SJCRH30 (cell line): Measurements from ENCODE around the gene LBH. TPM values are rescaled to one million over a fixed set of nuclear protein-coding genes. Genes with fewer than 3 reads are reported as not detected.
"Not testable (repeated sequence)": the region's sequence is repeated elsewhere in the genome, so short reads cannot be mapped to it uniquely, and the experiment has no call there.

Experiments used
- DNase-seq, 2 experiments: peaks; one replicate each; pipeline ENCODE4 v3.0.0-alpha.2; 2015 to 2020
- H3K27ac ChIP-seq: fragments of 250-450 bp; sonication (Bioruptor Pico); 2 replicates; pipeline ENCODE4 v1.5.1; 2020; ENCODE audit warnings: mild to moderate bottlenecking, moderate library complexity
- H3K27me3 ChIP-seq: fragments of 250-450 bp; sonication (Bioruptor Pico); 2 replicates; pipeline ENCODE4 v1.5.1; 2020; ENCODE audit warnings: mild to moderate bottlenecking, moderate library complexity
- H3K36me3 ChIP-seq: fragments of 250-450 bp; sonication (Bioruptor Pico); 2 replicates; pipeline ENCODE4 v1.5.1; 2020; ENCODE audit warnings: mild to moderate bottlenecking, moderate library complexity
- H3K4me1 ChIP-seq: fragments of 250-450 bp; sonication (Bioruptor Pico); 2 replicates; pipeline ENCODE4 v1.5.1; 2020; ENCODE audit warnings: mild to moderate bottlenecking, moderate library complexity
- H3K4me3 ChIP-seq: fragments of 250-450 bp; sonication (Bioruptor Pico); 2 replicates; pipeline ENCODE4 v1.5.1; 2020; ENCODE audit warnings: mild to moderate bottlenecking, moderate library complexity
- H3K9me3 ChIP-seq: fragments of 250-450 bp; sonication (Bioruptor Pico); replicated peaks from 2 replicates; pipeline ENCODE4 v1.5.1; 2020; ENCODE audit warnings: mild to moderate bottlenecking, moderate library complexity
- total RNA-seq: library from RNA; depleted of rRNA; stranded (reverse); fragments of >200 nt; shearing (Covaris generic); gene quantifications from 2 replicates; pipeline ENCODE4 v1.2.3, GENCODE V29; 2014

Gene LBH
- total RNA-seq, 1 experiment from 2014 or later, result 140 TPM

DNA sequence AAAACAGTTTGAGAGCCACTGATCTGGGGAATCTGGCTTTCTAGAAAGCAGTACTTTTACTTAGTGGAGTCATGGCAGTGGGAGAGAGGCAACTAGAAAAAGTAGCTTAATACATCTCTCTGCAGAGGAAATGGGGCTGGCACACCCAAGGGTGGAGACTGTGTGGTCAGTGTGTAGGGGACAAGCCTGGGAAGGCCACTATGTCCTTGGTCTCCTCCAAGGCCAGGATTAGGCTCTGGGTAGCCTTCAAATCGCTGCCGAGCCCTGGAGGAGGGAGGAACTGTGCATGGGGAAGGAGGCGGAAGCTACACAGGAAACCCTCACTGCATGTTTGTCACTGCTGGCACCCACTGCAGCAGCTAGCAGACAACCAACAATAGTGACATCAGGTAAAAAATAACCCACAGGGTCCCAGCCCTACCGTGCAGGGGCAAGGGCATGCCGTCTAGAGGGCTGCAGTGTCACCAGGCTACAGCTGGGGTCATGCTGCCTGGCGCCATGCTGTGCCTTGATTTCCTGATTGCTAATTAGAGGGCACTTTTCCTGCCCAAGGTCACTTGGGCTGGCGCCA is 34.8 kb downstream of the LBH start:
- no peak for DNase-seq

DNA sequence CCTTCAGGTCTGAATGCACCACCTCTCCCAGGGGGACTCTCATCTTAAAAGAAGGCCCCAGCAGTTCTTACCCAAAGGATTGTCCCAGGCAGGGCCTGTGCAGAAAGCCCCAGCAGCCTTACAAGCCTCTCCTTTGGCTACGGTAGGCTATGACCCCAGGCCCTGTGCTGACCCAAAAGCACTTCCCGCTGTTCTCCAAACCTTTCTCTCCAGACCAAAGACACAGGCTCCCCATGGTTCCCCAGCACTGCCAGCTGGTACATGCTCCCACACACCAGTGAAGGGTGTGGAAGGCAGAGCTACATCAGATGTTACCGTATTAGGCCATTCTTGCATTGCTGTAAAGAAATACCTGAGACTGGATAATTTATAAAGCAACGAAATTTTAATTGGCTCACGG is 35.4 kb downstream of the LBH start:
- H3K27me3 ChIP-seq, result no peaks in the 10 kb centered on the region
- DNase-seq, result no peak
- 0 out of 2 replicates have a peak, but pooled peaks cover 2% of the 10 kb centered on the region for H3K9me3 ChIP-seq
- no peaks in the 10 kb centered on the region for H3K36me3 ChIP-seq
- H3K4me1 ChIP-seq, result no peaks in the 10 kb centered on the region; the same call in 1 of the 2 replicates
- no peak overlapping the region for H3K4me3 ChIP-seq
- no peak overlapping the region for H3K27ac ChIP-seq

More for the DNA sequence above, 34.8 kb downstream of the LBH start:
- no peaks in the 10 kb centered on the region; the same call in 1 of the 2 replicates for H3K4me1 ChIP-seq
- H3K27me3 ChIP-seq, result no peaks in the 10 kb centered on the region
- no peak overlapping the region for H3K4me3 ChIP-seq
- no peak overlapping the region for H3K27ac ChIP-seq
- H3K36me3 ChIP-seq, result no peaks in the 10 kb centered on the region
- 0 out of 2 replicates have a peak, but pooled peaks cover 2% of the 10 kb centered on the region for H3K9me3 ChIP-seq

DNA sequence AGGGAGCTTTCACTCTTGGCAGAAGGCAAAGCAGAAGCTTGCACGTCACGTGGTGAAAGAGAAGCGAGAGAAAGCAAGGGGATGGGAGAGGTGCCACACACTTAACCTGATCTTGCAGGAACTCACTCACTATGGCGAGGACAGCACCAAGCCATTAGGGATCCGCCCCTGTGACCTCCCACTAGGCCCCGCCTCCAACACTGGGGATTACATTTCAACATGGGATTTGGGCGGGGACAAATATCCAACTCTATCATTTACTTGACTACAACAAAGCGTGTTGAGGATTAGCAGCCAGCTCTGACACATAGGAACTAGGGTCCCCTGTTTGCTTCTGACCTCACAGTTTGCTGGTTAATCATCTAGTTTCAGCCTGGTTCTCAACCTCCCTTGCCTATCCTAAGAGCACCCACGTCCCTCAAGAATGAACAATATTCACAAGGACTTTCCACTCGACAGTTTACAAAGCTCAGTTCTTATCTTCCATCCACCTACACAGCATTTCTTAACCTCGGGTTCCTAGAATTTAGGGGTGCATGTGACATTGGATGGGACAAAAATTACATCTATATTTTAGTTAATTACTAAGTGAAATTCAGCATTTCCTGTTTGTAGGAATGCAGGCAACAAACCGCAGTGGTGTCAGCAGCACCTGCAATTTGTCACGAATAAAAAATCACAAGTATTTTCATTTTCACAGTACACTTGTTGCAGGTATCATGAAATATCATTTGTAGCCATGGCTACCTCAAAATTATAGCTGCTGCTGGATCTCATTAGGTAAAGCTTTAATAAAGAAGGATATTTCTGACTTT is 36.0 kb downstream of the LBH start:
- no peak overlapping the region for H3K27ac ChIP-seq
- H3K4me1 ChIP-seq, result peaks cover 5% of the 10 kb centered on the region
- H3K36me3 ChIP-seq, result no peaks in the 10 kb centered on the region
- H3K9me3 ChIP-seq, result 0 out of 2 replicates have a peak, but pooled peaks cover 2% of the 10 kb centered on the region
- no peaks in the 10 kb centered on the region for H3K27me3 ChIP-seq
- DNase-seq, result no peak
- no peak overlapping the region for H3K4me3 ChIP-seq

DNA sequence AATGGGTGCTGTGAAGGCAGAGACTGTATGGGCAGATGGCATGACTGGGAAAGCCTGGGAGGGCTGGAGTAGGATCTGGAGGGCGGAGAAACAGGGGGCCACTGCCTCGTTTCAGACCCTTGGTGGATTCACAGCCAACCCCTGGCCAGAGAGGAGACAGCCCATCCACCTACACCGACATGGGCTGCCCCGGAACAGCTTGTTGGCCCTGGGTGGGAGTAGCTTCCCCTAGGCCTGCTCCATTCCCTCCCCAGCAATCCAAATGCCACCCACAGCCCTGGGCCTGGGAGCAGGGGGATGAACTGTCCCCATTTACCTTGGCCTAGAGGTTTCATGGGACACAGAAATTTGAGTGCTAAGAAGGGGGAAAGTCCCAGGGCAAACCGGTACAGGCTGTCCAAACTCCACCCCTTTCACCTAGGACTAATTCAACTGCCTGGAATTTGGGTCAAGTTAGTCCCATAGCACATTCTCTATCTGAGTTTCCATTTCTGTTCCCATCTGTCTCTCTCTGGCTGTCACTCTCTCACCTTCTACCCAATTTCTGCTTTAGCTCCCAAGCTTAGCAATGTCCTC is 37.0 kb downstream of the LBH start:
- Histone ChIP-seq H3K9me3 (0 out of 2 replicates have a peak, but pooled peaks cover 2% of the 10 kb centered on the region), H3K27ac (no peak overlapping the region), H3K4me3 (no peak overlapping the region), H3K27me3 (no peaks in the 10 kb centered on the region), H3K36me3 (no peaks in the 10 kb centered on the region), H3K4me1 (peaks cover 15% of the 10 kb centered on the region)
- DNase-seq, result no peak

DNA sequence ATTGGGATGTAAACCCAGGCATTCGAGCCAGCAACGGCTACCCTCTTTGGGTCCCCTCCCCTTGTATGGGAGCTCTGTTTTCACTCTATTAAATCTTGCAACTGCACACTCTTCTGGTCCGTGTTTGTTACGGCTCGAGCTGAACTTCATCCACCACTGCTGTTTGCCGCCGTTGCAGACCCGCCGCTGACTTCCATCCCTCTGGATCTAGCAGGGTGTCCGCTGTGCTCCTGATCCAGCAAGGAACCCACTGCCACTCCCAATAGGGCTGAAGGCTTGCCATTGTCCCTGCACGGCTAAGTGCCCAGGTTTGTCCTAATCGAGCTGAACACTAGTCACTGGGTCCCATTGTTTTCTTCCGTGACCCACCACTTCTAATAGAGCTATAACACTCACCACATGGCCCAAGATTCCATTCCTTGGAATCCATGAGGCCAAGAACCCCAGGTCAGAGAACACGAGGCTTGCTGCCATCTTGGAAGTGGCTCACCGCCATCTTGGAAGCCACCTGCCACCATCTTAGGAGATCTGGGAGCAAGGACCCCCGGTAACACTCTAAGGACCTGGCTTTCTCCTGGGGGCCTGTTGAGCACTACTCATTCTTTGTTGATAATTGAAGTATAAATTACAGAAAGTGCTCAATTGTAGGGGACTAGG is 37.9 kb downstream of the LBH start:
- not testable (repeated sequence) for H3K4me3 ChIP-seq, H3K9me3 ChIP-seq, H3K27me3 ChIP-seq, H3K36me3 ChIP-seq, DNase-seq, H3K27ac ChIP-seq
- H3K4me1 ChIP-seq, result peaks cover 24% of the 10 kb centered on the region

DNA sequence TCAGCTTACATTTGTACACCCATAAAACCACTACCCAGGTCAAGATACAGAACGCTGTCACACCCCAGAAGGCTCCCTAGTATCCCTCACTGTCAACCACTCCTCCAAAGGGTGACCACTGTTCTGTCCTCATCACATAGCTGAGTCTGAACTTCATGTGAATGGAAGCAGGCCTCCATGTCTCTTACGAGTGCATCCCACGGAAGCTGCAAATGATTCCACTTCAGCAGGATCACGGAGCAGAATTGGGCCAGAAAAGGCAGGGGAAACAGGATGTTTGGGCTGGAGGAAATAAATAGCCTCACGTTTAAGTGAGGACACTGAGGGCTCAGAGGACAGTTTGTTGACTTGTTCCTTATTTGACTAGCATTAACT is 38.4 kb downstream of the LBH start:
- no peaks in the 10 kb centered on the region for H3K27me3 ChIP-seq
- H3K36me3 ChIP-seq, result no peaks in the 10 kb centered on the region
- no peak for DNase-seq
- H3K4me3 ChIP-seq, result no peak overlapping the region
- no peak overlapping the region for H3K27ac ChIP-seq
- peaks cover 27% of the 10 kb centered on the region for H3K4me1 ChIP-seq
- 0 out of 2 replicates have a peak, but pooled peaks cover 2% of the 10 kb centered on the region for H3K9me3 ChIP-seq

DNA sequence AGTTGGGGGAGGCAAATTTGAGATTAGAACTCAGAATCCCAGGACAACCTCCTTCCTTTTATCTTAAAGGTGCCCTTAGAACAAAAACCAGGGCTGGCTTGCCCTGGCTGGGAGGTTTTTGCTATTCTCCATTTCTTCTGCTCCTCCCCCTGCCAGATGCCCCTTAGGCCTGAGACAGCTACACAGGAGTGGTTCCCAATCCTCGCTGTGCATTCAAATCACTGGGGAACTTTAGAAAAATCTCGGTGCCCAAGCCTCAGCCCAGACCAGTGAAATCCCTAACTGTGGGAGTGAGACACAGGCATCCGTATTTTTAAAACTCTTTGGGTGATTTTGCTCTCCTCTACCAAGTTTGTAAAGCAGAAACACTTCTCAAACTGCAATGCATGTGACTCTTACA is 38.8 kb downstream of the LBH start:
- Histone ChIP-seq H3K36me3 (no peaks in the 10 kb centered on the region), H3K9me3 (0 out of 2 replicates have a peak, but pooled peaks cover under 1% of the 10 kb centered on the region), H3K4me3 (no peak overlapping the region), H3K4me1 (peaks cover 31% of the 10 kb centered on the region), H3K27ac (no peak overlapping the region), H3K27me3 (no peaks in the 10 kb centered on the region)
- DNase-seq, result no peak

DNA sequence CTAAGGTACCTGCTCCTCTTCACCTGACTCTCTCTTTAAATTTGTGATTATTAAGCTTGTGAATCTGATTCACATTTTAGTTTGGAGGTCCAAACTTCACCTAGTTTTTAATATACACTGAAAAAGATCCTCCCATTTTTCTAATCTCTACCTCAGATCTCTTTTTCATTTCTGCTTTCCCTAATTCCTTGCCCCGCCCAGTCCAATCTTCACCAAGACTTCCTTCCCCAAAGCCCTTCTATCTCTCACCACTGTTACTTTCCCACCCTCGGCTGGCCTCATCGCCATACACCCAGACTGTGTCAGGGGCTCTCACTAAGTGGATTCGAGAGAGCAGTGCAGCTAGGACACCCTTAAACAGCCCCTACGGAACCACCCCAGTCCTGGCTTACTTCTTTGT is 40.0 kb downstream of the LBH start:
- no peak overlapping the region; the same call in 1 of the 2 replicates for H3K27ac ChIP-seq
- no peaks in the 10 kb centered on the region for H3K36me3 ChIP-seq
- H3K27me3 ChIP-seq, result no peaks in the 10 kb centered on the region
- H3K4me1 ChIP-seq, result peaks cover 42% of the 10 kb centered on the region
- DNase-seq, result no peak
- H3K9me3 ChIP-seq, result no peaks in the 10 kb centered on the region
- no peak overlapping the region for H3K4me3 ChIP-seq

DNA sequence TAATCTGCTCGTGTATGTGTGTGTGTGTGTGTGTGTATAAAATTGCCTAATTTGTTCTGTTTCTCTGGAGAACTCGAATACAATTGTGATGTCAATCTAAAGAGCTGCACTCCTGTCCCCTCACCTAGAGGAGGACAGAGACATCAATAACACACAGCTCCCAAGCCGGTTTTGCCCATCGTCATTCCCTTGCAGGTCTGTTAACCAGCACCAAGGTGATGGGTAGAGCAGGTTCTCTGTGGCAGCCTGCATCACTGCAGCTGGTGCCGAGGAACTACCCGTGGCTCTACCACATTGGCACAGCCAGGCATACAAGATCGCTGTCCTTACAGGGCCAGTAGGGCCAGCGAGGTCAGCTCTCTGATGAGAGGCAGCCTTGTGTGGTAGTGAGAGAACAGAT is 41.0 kb downstream of the LBH start:
- no peak overlapping the region for H3K4me3 ChIP-seq
- H3K27me3 ChIP-seq, result no peaks in the 10 kb centered on the region
- H3K9me3 ChIP-seq, result no peaks in the 10 kb centered on the region
- H3K27ac ChIP-seq, result peak overlapping the region; percentile 78
- H3K4me1 ChIP-seq, result peaks cover 49% of the 10 kb centered on the region
- DNase-seq, result no peak
- no peaks in the 10 kb centered on the region for H3K36me3 ChIP-seq

DNA sequence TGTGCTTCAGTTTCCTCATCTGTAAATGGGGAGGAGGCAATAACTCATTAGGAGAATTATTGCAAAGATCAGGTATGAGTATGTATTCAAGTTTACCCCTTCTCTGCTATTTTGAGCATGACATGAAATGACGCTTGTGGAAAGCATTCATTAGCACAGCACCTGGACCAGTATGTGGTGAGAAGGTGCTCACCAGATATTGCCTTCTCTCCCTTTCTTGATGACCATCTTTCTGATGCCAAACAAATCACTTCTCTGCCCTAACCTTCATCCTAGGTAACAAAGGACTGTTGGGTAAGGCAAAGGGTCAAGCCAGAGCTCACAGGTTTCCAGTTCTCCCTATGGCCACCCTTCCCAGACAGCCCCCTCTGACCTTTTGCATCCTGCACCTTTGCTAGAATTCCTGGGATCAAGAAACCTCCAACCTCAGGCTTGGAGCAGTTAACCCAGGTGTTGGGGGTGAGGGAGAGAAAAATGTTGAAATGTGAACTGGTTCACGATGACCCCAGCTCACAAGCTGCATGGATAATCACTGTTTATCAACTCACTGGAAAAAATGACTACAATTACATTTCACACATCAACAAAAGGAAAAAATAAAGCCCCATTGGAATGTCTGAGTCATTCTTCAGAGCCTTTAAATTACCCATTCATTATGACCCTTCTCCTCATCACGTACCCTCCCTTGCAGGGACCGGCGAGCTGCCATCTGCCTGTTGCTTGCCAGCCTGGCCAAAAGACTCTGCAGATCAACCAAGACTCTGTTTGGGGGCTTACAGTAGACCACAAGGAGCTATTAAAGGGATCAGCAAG is 41.6 kb downstream of the LBH start:
- Histone ChIP-seq H3K36me3 (no peaks in the 10 kb centered on the region), H3K4me1 (peaks cover 52% of the 10 kb centered on the region), H3K27ac (peak overlapping the region; percentile 78), H3K4me3 (no peak overlapping the region), H3K9me3 (no peaks in the 10 kb centered on the region), H3K27me3 (no peaks in the 10 kb centered on the region)
- DNase-seq, result peak; percentile 90 to 94

DNA sequence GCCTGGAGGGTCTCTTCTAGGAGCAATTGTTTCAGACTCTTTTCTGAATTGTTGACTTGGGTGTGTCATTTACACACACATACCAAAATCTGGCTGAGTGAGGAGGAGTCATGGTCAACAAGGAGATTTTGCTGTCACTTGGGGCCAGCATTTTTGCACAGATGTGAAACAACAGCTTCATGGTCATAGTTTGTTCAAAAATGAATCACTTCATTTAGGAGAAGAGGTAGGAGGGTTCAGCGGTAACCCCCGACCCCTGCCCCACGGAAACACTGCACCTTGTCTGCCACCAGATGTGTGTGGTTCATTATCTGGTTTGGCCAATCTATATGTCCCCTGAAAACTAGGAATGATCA is 42.2 kb downstream of the LBH start:
- peaks cover 58% of the 10 kb centered on the region for H3K4me1 ChIP-seq
- DNase-seq, result no peak
- no peak overlapping the region for H3K4me3 ChIP-seq
- no peaks in the 10 kb centered on the region for H3K36me3 ChIP-seq
- H3K27ac ChIP-seq, result peak overlapping the region; percentile 78
- H3K9me3 ChIP-seq, result no peaks in the 10 kb centered on the region
- no peaks in the 10 kb centered on the region for H3K27me3 ChIP-seq

DNA sequence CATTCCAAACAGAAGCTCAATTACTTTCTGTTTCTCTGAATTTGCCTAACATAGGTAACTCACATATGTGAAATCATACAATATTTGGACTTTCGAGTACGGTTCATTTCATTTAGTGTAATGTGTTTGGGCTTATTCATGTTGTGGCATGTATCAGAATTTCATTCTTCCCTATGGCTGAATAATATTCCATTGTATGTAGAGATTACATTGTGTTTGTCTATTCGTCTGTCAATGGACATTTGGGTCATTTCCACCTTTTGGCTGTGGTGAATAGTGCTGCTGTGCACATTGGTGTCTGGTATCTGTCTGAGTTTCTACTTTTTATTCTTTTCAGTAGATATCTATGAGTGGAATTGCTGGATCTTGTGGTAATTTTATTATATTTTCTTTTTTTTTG is 43.9 kb downstream of the LBH start:
- Histone ChIP-seq H3K4me3 (no peak overlapping the region; the same call in 1 of the 2 replicates), H3K27me3 (no peaks in the 10 kb centered on the region), H3K9me3 (no peaks in the 10 kb centered on the region), H3K27ac (peak overlapping the region; percentile 78), H3K4me1 (peaks cover 62% of the 10 kb centered on the region), H3K36me3 (no peaks in the 10 kb centered on the region)
- DNase-seq, result no peak

DNA sequence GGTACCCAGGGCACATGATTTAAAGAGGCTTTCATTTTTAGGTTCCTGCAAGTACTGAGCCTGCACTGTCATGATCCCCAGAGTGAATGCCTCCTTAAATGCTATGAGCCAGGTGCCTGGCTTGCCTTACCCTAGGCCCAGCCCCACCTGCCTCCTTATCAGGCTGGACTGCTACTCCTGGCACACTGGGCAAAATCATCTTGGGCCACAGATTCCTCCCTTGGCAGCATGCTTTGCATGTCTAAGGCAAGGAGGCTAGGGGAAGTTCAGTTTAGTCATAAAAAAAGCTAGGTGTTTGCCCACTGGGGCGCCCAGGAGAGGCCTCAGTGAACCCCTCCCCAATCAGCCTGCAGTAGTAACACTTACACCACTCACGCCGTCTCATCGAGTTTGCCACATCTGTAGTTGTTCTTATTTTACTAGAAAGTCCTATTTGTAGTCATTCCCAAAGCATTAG is 45.1 kb downstream of the LBH start:
- H3K9me3 ChIP-seq, result no peaks in the 10 kb centered on the region
- H3K4me1 ChIP-seq, result peaks cover 66% of the 10 kb centered on the region
- H3K36me3 ChIP-seq, result no peaks in the 10 kb centered on the region
- no peak overlapping the region for H3K27ac ChIP-seq
- no peak for DNase-seq
- H3K4me3 ChIP-seq, result no peak overlapping the region
- no peaks in the 10 kb centered on the region for H3K27me3 ChIP-seq

DNA sequence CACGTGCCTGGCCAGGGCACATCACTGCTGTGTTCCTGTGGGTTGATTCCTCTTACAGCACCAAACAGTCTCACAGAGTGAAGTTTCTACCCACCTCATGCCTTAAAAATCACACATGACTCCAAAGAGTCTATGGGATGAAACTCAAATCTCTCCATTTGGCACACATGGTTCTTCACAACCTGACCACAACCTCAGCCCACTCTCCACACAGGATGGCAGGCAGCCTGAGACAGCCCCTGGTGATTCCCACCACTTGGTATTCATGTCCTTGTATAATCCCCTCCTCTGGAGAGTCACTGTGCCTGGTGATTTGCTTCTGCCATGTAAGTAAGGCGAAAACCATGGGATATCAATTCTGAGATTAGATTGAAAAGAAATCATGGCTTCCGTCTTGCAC is 46.2 kb downstream of the LBH start:
- no peaks in the 10 kb centered on the region for H3K36me3 ChIP-seq
- H3K27ac ChIP-seq, result no peak overlapping the region
- peaks cover 59% of the 10 kb centered on the region for H3K4me1 ChIP-seq
- DNase-seq, result no peak
- no peaks in the 10 kb centered on the region for H3K27me3 ChIP-seq
- H3K9me3 ChIP-seq, result no peaks in the 10 kb centered on the region
- H3K4me3 ChIP-seq, result no peak overlapping the region
